GM18951 (cell line): ENCODE results near the gene OR1K1.

Experiments
- POLR2A ChIP-seq: IDR thresholded peaks from 4 replicates; pipeline ENCODE4 v1.6.1; 2011; ENCODE audit warnings: mild to moderate bottlenecking; ENCODE audit not compliant: insufficient read length, insufficient read depth; ENCODE audit errors: extremely low read depth
- in situ Hi-C: fragments of 300-500 bp; cut with MboI; formaldehyde crosslinking; loops from one replicate; pipeline ENCODE4 v1.12.0; 2022; ENCODE audit warnings: low sequenced_read_pairs, mixed read lengths, inconsistent platforms; ENCODE audit not compliant: unreplicated experiment

OR1K1 gene

GRCh38 chr9:122791872-122792669 is 7.9 kb upstream of the OR1K1 start:
- TF ChIP-seq POLR2A: no peak
- in situ Hi-C loops: no loop called here

GRCh38 chr9:122797316-122798063 is 2.4 kb upstream of the OR1K1 start:
- no peak for TF ChIP-seq POLR2A
- in situ Hi-C loops: no loop called here

GRCh38 chr9:122806661-122807060 is 6.7 kb downstream of the OR1K1 start:
- no peak for TF ChIP-seq POLR2A
- in situ Hi-C loops: loop anchor here (10.0 to 25.0 kb wide), 2 partner anchors 342 to 694 kb away; no protein-coding TSS in a partner anchor

- TF ChIP-seq POLR2A: no peak
- in situ Hi-C loops: loop anchor here (10.0 to 25.0 kb wide), 2 partner anchors 343 to 695 kb away; no protein-coding TSS in a partner anchor
These were observed 7.5 kb downstream of the OR1K1 start for GRCh38 chr9:122807271-122807900.

GRCh38 chr9:122808141-122808540 is 8.2 kb downstream of the OR1K1 start:
- in situ Hi-C loops: loop anchor here (10.0 to 25.0 kb wide), 2 partner anchors 343 to 696 kb away; no protein-coding TSS in a partner anchor
- no peak for TF ChIP-seq POLR2A

- in situ Hi-C loops: loop anchor here (10.0 to 25.0 kb wide), 2 partner anchors 344 to 697 kb away; no protein-coding TSS in a partner anchor
These were observed 9.3 kb downstream of the OR1K1 start for GRCh38 chr9:122809261-122809660.

GRCh38 chr9:122810306-122810946 is 10.5 kb downstream of the OR1K1 start:
- TF ChIP-seq POLR2A: no peak
- in situ Hi-C loops: loop anchor here (25.0 kb wide), 1 partner anchor 698 kb away; no protein-coding TSS in a partner anchor

- in situ Hi-C loops: loop anchor here (25.0 kb wide), 1 partner anchor 700 kb away; no protein-coding TSS in a partner anchor
- no peak for TF ChIP-seq POLR2A
These were observed 12.8 kb downstream of the OR1K1 start for GRCh38 chr9:122812736-122813135.

- in situ Hi-C loops: loop anchor here (25.0 kb wide), 1 partner anchor 702 kb away; no protein-coding TSS in a partner anchor
These were observed 14.6 kb downstream of the OR1K1 start for GRCh38 chr9:122814545-122814944.

GRCh38 chr9:122815544-122815943 is 15.6 kb downstream of the OR1K1 start:
- in situ Hi-C loops: loop anchor here (25.0 kb wide), 1 partner anchor 703 kb away; no protein-coding TSS in a partner anchor
- no peak for TF ChIP-seq POLR2A

More at GRCh38 chr9:122814545-122814944, 14.6 kb downstream of the OR1K1 start:
- TF ChIP-seq POLR2A: no peak

- no peak for TF ChIP-seq POLR2A
- in situ Hi-C loops: loop anchor here (25.0 kb wide), 1 partner anchor 704 kb away; no protein-coding TSS in a partner anchor
These were observed 16.4 kb downstream of the OR1K1 start for GRCh38 chr9:122816163-122816867.

GRCh38 chr9:122819326-122819725 is 19.4 kb downstream of the OR1K1 start:
- in situ Hi-C loops: loop anchor here (25.0 kb wide), 1 partner anchor 707 kb away; no protein-coding TSS in a partner anchor
- TF ChIP-seq POLR2A: no peak
